Pancreas (tissue), 10 donors: ENCODE data around the gene TUBB. TPM values are rescaled to one million over a fixed set of nuclear protein-coding genes. Genes with fewer than 3 reads are reported as not detected.

Source experiments
- ATAC-seq, 4 donors: fragments of 200-7000 bp; cut with Tn5 transposase; one replicate each; pipeline versions ENCODE4 v1.8.0 to v1.9.1; 2020; ENCODE audit warnings: mild to moderate bottlenecking in 4 of 4, moderate library complexity in 4 of 4
- DNase-seq, 6 donors: peaks; one replicate each; pipeline ENCODE4 v3.0.0-alpha.2; 2020
- FAIRE-seq: peaks from 2 replicates; lab custom pipeline; 2012; peaks lifted over from hg19 to GRCh38; lab: Jason Lieb, UNC
- H3K27ac ChIP-seq, 4 donors: fragments of 200-600 bp; sonication (generic); 1 replicate in 3 of 4; 2 replicates in 1 of 4; pipeline versions ENCODE4 v1.5.0 to v1.8.0; 2020
- H3K27me3 ChIP-seq, 4 donors: fragments of 200-600 bp; one replicate each; pipeline ENCODE4 v1.8.0; 2021
- H3K36me3 ChIP-seq, 3 donors: fragments of 200-600 bp; sonication (generic) in 1 of 3; one replicate each; pipeline versions ENCODE4 v1.5.0 to v1.8.0; 2020 to 2021
- H3K4me1 ChIP-seq, 3 donors: fragments of 200-600 bp; one replicate each; pipeline ENCODE4 v1.8.0; 2021
- H3K4me3 ChIP-seq, 4 donors: fragments of 200-600 bp; sonication (generic) in 2 of 4; one replicate each; pipeline versions ENCODE4 v1.5.0 to v1.8.0; 2020 to 2021
- H3K9me3 ChIP-seq, 4 donors: fragments of 200-600 bp; one replicate each; pipeline ENCODE4 v1.8.0; 2021
- WGBS, 2 donors: extraction: QIAGEN DNeasy Blood & Tissue Kit; methylation state at CpG; one replicate each; pipeline ENCODE4 v1.1.7; 2013; 5-methylcytosine and 5-hydroxymethylcytosine counted together
- intact Hi-C, 3 donors: fragments of 100-400 bp; cut with DNase I; formaldehyde crosslinking; loops; one replicate each; pipeline versions ENCODE4 v1.11.1 to v1.14.2; 2022
- polyA plus RNA-seq, 2 donors: library from polyadenylated mRNA; stranded (reverse); fragments of 200-250 nt; gene quantifications; one replicate each; pipeline ENCODE4 v1.2.3, GENCODE V29; 2013
- total RNA-seq, 6 donors: library from RNA; stranded (reverse); fragmentation: NEBNext Ultra II Directional in 4 of 6; extraction: Animal tissue kit (Norgen Biotek cat#: 25700) in 4 of 6; gene quantifications; one replicate each; pipeline versions ENCODE4 v1.2.1 to v1.2.4, GENCODE V29; 2021 to 2023
- TF ChIP-seq, protein P1 (sequence below), 4 donors: fragments of 200-600 bp; sonication (generic) in 3 of 4; IDR thresholded peaks; one replicate each; pipeline versions ENCODE4 v1.5.0 to v1.8.0; 2021; ENCODE audit warnings: antibody characterized with exemption in 4 of 4
- donor health status: healthy with polysubstance abuse.
- donor health status: DM: no; HTN: no; CAD: no; lungs with moderate emphysema.
- donor health status: DM: no; HTN: no; CAD: no.
- donor health status: control.
- donor health status: control.
- donor health status: Bipolar disorder and iron deficiency.
- donor health status: DM: yes; HTN: yes; CAD: no.
- donor health status: DM: no; HTN: no; CAD: no.
- donor health status: DM: no; HTN: no; CAD: no.
- donor health status: DM: yes; HTN: yes; CAD: no.

The TUBB gene
- total and polyA plus RNA-seq, 8 donors, result 66.1 to 171 (median 106) TPM

GRCh38 chr6:30678964-30679726, 41.0 kb upstream of the TUBB start:
- peak; percentile 88 to 93 (median 90) for ATAC-seq
- no peaks in the 10 kb centered on the region for H3K4me1 ChIP-seq
- H3K36me3 ChIP-seq, result peaks cover 0 to 8% (median 0%) of the 10 kb centered on the region in 3 donors
- DNase-seq, result peak; percentile 74 to 97 (median 88)
- H3K4me3 ChIP-seq, result peak overlapping the region in 1 of 4 donors; percentile 78
- peak overlapping the region in 1 of 4 donors; percentile 8 for H3K27ac ChIP-seq
- no peaks in the 10 kb centered on the region for H3K27me3 ChIP-seq
- H3K9me3 ChIP-seq, result no peaks in the 10 kb centered on the region
- WGBS, 2 donors, result 8 to 11% methylated on average over 28 to 31 of the region's 31 CpGs
- FAIRE-seq, result no peak
- TF ChIP-seq, protein P1, sequence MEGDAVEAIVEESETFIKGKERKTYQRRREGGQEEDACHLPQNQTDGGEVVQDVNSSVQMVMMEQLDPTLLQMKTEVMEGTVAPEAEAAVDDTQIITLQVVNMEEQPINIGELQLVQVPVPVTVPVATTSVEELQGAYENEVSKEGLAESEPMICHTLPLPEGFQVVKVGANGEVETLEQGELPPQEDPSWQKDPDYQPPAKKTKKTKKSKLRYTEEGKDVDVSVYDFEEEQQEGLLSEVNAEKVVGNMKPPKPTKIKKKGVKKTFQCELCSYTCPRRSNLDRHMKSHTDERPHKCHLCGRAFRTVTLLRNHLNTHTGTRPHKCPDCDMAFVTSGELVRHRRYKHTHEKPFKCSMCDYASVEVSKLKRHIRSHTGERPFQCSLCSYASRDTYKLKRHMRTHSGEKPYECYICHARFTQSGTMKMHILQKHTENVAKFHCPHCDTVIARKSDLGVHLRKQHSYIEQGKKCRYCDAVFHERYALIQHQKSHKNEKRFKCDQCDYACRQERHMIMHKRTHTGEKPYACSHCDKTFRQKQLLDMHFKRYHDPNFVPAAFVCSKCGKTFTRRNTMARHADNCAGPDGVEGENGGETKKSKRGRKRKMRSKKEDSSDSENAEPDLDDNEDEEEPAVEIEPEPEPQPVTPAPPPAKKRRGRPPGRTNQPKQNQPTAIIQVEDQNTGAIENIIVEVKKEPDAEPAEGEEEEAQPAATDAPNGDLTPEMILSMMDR (IDR thresholded peaks at IDR 0.05), result peak; percentile 88 to 95 (median 92)
- intact Hi-C loops, result no loop called here

GRCh38 chr6:30679765-30680535, 40.2 kb upstream of the TUBB start:
- Histone ChIP-seq H3K9me3 (no peaks in the 10 kb centered on the region), H3K4me1 (no peaks in the 10 kb centered on the region), H3K27ac (no peak overlapping the region), H3K27me3 (no peaks in the 10 kb centered on the region), H3K36me3 (peaks cover 0 to 8% (median 0%) of the 10 kb centered on the region in 3 donors), H3K4me3 (peak overlapping the region in 1 of 4 donors; percentile 78)
- 72 to 82% methylated on average over 7 of the region's 7 CpGs for WGBS, 2 donors
- no peak for FAIRE-seq
- TF ChIP-seq, protein P1 (IDR thresholded peaks at IDR 0.05), result no peak
- no peak for ATAC-seq
- intact Hi-C loops, result loop anchor here (2.0 to 5.0 kb wide), 3 partner anchors 42 to 47 kb away; partner anchors contain the start of gene TUBB (in 1 of the 3)
- DNase-seq, result peak in 1 of 6 donors; percentile 22

- TF ChIP-seq, protein P1 (IDR thresholded peaks at IDR 0.05), result no peak
- DNase-seq (peak in 1 of 6 donors; percentile 3), FAIRE-seq (no peak), ATAC-seq (no peak)
- Histone ChIP-seq H3K4me1 (no peaks in the 10 kb centered on the region), H3K36me3 (peaks cover 0 to 6% (median 0%) of the 10 kb centered on the region in 3 donors), H3K27me3 (no peaks in the 10 kb centered on the region), H3K4me3 (peak overlapping the region in 1 of 4 donors; percentile 78), H3K27ac (peak overlapping the region in 1 of 4 donors; percentile 92), H3K9me3 (no peaks in the 10 kb centered on the region)
- WGBS, 2 donors, result 72 to 84% methylated on average over 4 of the region's 4 CpGs
- intact Hi-C loops, result loop anchor here (2.0 to 5.0 kb wide), 3 partner anchors 41 to 46 kb away; partner anchors contain the start of gene TUBB (in 1 of the 3)
Observed at GRCh38 chr6:30681766-30682142, 38.4 kb upstream of the TUBB start.

DNA sequence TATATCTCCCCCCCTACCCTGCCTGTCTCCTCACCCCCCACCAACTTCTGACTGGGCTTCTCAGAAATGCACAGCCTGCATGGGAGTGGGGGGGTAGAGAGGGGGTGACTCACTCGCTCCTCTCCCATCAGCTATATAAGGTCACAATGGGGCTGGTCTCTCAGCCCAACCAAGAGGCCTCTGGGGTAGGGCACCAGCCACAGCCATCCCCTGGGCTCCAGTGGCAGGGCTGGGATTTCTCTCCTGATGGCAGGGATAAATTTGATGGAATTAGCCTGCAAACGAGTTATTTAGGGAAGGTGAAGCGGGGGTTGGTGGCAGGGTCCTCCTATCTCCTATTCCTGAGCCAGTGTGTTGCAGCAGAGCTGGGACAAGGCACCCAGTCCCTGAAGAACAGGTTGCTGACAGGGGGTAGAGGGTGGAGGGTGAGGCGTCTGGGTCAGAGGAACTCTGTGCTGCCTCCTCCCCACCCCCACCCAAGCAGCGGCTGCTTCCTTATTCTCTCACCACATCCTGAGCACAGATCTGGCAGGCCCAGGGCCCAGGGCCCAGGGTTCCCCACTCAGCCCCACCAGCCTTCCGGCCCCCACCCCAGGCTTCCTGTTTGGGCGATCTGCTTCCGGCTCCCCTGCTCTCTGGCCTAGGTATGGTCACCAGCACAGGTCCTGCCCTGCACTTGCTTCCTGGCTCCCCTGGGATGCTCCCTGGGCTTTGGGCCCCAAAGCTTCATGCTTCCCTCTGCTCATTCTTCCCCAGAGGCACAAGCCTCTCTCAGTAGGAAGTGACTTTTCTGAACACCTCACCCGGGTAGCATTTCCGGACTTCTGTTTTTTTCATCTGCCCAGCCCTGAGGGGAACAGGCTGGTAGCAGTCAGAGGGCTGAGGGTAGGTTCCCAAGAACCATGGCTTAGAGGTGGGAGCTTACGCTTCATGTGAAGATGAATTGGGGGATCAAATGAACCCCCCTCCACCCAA, 37.7 kb upstream of the TUBB start:
- no peaks in the 10 kb centered on the region for H3K9me3 ChIP-seq
- peak in 3 of 4 donors; percentile 11 to 30 (median 11) for ATAC-seq
- no peaks in the 10 kb centered on the region for H3K4me1 ChIP-seq
- FAIRE-seq, result no peak
- H3K4me3 ChIP-seq, result peak overlapping the region in 3 of 4 donors; percentile 18 to 78 (median 65)
- WGBS, 2 donors, result 47 to 51% methylated on average over 10 to 11 of the region's 11 CpGs
- TF ChIP-seq, protein P1 (IDR thresholded peaks at IDR 0.05), result no peak
- H3K36me3 ChIP-seq, result no peaks in the 10 kb centered on the region
- DNase-seq, result peak in 5 of 6 donors; percentile 45 to 75 (median 66)
- peak overlapping the region; percentile 34 to 93 (median 64) for H3K27ac ChIP-seq
- intact Hi-C loops, result loop anchor here in 2 of 3 donors (5.0 kb wide), 2 partner anchors 40 to 45 kb away; partner anchors contain the start of gene TUBB (in 1 of the 2)
- H3K27me3 ChIP-seq, result no peaks in the 10 kb centered on the region
